ENCODE data around the gene DIP2C.

Gene DIP2C

GRCh38 chr10:613271-614138, 76.0 kb downstream of the DIP2C start:
- no peak for DNase-seq (ENCODE audit: low read depth in 2 of 2)

DNA sequence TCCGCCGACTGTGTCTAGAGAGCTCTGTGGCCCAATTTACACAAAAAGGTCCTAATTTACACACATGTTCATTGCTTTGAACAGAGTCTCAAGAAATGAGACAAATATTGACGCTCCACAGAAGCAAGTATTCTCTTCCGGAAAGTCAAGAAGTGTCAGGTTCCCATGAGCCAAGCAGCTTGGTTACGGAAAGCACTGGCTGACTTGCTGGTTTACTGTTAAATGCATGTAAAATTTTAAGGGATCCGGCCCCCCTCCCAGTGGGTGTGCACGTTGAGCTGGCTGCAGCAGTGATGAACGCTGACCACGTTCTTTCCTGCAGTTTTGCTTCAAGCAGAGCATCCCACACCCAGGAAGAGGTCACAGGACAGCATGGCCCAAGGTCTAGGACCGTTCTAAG, 76.8 kb downstream of the DIP2C start:
- no peak for DNase-seq (ENCODE audit: low read depth in 2 of 2)

DNA sequence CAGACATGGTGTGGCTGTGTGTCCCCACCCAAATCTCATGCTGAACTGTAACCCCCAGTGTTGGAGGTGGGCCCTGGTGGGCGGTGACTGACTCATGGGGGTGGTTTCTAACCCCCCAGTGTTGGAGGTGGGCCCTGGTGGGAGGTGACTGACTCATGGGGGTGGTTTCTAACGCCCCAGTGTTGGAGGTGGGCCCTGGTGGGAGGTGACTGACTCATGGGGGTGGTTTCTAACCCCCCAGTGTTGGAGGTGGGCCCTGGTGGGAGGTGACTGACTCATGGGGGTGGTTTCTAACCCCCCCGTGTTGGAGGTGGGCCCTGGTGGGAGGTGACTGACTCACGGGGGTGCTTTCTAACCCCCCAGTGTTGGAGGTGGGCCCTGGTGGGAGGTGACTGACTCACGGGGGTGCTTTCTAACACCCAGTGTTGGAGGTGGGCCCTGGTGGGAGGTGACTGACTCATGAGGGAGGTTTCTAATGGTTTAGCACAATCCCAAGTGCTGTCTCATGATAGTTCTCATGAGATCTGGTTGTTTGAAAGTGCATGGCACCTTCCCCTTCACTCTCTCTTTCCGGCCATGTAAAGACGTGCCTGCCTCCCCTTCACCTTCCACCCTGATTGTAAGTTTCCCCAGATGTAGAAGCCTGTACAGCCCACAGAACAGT, 78.7 kb downstream of the DIP2C start:
- peak; percentile 25 to 37 for DNase-seq (ENCODE audit: low read depth in 2 of 2)

DNA sequence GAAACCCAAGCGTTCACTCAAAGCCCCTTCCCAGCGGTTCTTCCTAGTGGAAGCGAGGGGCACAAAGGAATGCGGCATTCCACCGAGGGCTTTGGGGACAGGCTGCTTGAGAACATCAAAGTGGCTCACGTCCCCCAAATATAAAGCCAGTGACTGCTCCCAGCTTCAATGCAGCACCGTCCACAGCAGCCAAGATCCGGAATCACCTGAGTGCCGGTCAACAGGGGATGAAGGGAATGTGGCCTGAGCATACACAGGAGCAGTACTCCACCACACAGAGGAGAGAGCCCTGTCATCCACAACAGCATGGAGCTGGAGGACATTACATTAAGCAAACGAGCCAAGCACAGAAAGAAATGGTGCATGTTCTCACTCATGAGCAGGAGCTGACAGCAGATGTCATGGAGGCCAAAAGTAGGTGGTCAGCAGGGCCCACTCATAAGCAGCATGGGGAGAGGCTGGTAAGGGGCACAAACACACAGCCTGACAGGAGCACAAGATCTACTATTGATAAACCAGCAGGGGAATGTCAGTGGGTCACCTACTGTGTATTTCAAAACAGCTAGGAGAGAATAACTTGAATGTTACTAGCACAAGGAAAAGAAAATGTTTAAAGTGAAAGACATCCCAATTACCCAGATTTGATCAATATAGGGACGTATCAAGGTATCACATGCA, 79.5 kb downstream of the DIP2C start:
- no peak for DNase-seq (ENCODE audit: low read depth in 2 of 2)

DNA sequence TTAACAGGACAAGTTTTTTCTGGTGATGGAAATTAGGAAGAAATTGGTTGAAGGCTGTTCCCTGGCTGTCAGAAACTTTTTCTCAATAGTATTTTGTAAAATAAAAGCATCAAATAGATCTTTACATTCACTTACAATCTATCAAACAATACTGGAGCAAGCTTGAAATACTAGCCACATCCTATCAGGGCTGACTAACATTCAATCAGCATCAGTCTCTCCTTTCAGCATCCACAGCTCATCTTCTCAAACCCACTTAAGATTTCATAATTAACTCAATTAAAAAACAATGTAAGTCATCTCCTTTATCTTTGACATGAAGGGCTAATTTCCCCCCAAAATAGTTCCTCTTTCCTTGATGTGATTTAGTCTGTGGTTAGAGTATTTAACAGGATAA, 80.2 kb downstream of the DIP2C start:
- DNase-seq (ENCODE audit: low read depth in 2 of 2) = no peak

DNA sequence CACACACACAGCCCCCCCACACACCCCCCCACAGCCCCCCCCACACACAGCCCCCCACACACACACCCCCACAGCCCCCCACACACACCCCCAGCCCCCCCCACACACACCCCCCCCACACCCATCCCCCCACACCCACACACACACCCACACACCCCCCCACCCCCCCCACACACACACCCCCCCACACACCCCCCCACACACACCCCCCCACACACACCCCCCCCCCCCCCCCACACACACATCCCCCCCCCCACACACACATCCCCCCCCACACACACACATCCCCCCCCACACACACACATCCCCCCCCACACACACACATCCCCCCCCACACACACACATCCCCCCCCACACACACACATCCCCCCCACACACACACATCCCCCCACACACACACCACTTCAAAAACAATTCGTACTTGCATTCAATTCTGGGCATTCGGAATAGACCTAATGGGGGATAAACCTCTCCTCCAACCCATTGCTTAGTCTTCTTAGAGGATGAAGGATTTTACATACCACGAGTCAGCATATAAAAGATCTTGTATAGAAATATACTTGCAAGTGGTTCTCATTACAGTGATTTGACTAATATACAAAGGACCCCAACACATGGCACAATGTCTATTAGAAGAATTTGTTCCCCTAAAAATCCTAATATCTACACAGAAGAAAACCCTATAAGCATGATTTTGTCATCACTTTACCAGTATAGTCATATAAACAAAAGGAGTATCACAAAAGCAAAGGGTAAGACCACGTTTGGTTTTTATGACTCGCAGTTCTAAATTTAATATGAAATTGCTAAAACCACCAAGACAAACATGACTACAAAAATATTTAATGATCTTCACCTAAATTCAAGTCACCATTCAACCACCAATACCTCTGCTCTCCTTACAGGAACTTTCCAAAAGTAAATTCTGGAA, 80.9 kb downstream of the DIP2C start:
- no peak for DNase-seq (ENCODE audit: low read depth in 2 of 2)

- no peak for DNase-seq (ENCODE audit: low read depth in 2 of 2)
Observed at GRCh38 chr10:607545-608185, 81.8 kb downstream of the DIP2C start.

GRCh38 chr10:606762-607544, 82.5 kb downstream of the DIP2C start:
- no peak for DNase-seq (ENCODE audit: low read depth in 2 of 2)

- no peak for DNase-seq (ENCODE audit: low read depth in 2 of 2)
Observed at GRCh38 chr10:605632-606325, 83.7 kb downstream of the DIP2C start.

DNA sequence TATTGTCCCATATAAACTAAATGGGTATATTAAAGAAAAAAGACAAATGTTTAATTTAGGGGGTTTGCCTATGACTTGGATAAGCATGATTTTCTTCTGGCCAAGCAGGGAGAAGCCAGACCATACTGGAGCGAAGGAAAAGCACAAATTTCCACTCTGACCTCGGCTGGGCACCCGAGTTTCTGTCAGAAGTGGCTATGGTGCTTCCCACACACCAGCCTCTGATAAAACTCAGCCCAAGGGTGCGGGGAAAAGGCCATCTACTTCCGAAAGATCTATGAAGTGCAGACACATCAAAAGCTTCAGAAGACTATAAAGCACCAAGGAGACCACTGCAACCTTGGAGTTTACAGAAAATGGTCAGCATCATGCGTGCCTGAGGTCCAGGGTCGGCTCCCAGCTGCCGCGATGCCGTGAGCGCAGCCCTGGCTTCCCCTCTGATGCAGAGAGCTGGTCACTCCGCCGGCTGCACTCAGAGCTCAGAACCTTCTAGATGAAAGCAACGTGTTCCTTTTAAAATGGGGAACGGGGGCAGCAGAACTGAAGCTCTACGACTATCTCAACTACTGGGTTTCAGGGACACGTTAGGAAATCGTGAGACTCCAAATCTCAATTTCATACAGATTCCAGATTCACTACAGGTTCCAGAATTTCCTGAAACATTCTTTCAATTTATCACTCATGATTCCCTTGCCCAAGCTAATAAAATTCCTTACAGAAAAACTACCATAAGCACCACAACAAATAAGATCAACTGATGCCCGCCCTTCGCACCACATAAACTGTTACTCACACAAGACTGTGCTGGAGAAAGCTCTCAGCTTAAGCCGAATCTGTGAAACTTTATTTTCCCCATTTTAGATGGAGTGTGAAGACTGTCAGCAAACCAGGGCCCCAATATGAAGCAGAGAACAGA, 84.5 kb downstream of the DIP2C start:
- DNase-seq (ENCODE audit: low read depth in 2 of 2) = no peak

DNA sequence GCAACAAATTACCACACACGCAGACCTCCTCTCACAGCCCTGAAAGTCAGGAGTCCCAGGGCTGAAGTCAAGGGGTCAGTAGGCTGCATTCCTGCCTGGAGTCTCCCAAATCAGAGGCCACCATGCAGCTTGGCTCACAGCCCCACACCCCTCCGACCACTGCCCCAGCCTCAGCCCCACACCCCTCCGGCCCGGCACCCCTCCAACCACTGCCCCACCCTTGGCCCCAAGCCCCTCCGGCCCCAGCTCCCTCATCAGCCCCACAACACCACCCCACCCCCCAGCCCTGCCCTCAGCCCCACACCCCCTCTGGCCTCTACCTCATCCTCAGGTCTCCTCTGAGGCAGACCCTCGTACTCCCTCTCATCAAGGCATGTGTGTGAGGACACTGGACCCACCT, 85.7 kb downstream of the DIP2C start:
- no peak for DNase-seq (ENCODE audit: low read depth in 2 of 2)

- DNase-seq (ENCODE audit: low read depth in 2 of 2) = no peak
Observed at GRCh38 chr10:602391-603005, 87.0 kb downstream of the DIP2C start.

DNA sequence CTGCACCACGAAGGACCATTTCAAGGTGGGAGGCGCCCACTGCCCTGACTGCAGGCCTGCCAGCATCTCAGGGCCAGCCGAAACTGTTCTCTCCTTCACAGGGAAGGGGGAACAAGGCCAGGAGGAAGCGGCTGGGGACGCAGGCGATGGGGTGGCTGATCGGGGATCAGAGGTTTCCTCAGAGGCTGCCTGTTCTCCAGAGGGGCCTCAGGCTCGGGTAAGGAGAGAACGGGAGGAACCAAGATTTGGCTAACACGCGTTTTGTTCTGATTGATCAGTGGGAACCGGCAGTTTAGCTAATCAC, 87.9 kb downstream of the DIP2C start:
- no peak for DNase-seq (ENCODE audit: low read depth in 2 of 2)

DNA sequence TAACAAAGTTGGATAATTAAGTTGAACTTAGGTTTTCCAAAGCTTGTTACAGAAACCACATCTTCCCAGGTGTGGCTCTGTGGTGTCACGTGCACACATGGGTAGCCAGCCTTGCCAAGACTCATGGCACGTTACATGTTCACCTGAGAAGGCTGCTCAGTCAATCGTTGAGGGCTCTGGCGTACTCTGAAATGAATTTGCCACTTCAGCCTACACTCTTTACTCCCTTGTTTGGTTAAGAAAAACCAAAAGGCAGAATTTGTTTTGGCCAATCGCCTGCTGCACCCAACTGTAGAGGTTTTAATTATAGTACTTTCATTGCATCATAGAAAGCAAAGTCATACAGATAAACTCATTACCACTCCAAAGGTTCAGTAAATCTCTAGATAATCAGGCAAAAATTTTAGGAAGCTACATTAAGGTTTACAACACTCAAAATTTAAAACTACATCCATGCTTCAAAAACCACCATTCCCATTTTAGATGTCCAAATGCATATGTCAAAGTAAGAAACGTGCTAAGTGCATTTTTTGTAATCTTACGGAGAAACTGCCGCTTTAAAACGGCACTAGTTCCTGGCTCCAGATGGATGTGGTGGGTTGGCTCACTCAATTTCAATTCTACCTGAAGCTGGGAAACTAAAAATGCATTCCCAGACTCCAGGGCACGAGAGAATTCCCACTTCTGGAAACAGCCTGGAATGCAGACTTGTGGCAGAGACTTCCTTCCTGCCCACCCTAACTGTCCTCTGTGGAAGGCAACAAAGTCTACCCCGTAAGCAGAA, 88.4 kb downstream of the DIP2C start:
- no peak for DNase-seq (ENCODE audit: low read depth in 2 of 2)

DNA sequence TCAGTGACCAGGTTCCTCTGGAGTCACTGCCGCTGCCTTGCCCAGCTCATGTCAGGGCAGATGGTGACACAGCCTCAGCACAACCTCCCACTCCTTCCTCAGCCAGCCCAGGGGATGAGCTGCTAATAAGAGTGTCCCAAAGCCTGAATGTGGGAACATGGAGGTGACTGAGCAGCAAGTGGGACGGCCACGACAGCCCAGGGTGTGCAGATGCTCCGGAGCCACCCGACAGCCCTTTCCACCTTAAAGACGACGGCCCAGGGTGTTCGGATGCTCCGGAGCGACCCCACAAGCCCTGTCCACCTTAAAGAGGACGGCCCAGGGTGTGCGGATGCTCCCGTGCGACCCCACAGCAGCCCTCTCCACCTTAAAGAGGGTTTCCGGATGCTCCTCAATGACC, 89.2 kb downstream of the DIP2C start:
- DNase-seq (ENCODE audit: low read depth in 2 of 2) = no peak

DNA sequence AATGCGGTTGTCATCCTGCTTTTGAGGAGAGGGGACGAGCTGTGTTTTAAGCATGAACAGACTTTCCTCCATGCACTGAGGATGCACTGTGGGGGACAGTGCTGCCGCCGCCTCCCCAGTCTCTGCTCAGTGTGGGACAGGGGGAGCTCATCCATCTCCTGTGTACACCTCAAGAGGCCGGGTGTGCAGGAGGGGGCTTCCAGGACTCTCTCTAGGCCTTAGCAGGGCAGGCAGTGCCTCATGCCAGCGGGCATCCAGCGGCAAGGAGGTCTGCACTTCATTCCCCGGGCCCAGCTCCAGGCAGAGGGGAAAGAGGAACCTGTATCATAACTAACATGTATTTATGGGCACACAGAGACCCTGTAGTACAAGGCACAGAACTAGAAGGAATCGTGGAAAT, 89.7 kb downstream of the DIP2C start:
- DNase-seq (ENCODE audit: low read depth in 2 of 2) = no peak

DNA sequence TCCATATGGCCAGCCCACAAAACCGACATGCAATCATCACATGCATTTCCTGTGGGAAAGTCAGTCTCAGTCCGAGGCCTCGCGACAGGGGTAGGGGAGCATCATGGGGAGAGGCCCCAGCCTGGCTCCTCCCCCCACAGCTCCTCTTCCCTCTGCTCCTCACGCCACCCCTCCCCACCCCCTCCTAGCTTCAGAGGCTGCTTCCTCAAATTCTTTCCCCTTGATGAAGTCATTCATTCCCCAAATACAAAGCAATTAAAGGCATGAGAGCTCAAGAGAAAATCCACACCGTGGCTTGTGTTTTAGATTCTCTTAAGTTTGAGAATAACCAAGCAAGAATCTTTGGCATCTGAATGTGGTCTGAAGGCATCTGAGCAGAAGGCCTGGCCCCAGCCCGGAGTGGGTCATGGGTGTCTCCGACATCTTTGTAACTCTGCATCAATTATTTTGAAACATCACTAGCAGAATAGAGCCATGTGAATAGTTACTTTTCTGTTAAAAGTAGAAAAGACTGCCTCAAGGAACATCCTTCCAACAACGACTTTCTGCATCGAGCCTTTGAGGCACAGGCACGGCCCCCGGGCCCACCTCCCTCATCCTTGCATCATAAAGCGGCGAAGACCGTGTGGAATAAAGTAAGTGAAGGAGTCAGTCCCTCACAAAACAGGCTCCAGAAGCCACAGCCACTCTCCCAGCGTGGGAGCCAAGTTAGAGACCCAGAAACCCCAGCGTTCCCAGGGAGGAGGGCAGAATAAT, 90.9 kb downstream of the DIP2C start:
- no peak for DNase-seq (ENCODE audit: low read depth in 2 of 2)

All from stimulated activated CD8-positive, alpha-beta memory T cell treated with anti-CD3 and anti-CD28 coated beads, Interleukin-2, amount 100 ng/mL, for 48 hours (primary cell).